ENCODE results near the gene CCDC171. TPM values are rescaled to one million over a fixed set of nuclear protein-coding genes. Genes with fewer than 3 reads are reported as not detected.

CCDC171 gene
- total RNA-seq, 2 experiments from 2014 or later = 10.4 to 18.2 TPM

GRCh38 chr9:15738011-15738410 is 185.2 kb downstream of the CCDC171 start:
- intact Hi-C loops (cut with micrococcal nuclease; ENCODE audit: unreplicated experiment) = no loop called here
- POLR2A ChIA-PET = no interaction called here
- CTCF ChIA-PET (ENCODE audit: unreplicated experiment) = no interaction called here

GRCh38 chr9:15741015-15741414 is 188.2 kb downstream of the CCDC171 start:
- intact Hi-C loops (cut with micrococcal nuclease; ENCODE audit: unreplicated experiment) = no loop called here
- Histone ChIP-seq H3K27ac (ENCODE audit: low read depth, low read length, poor library complexity, severe bottlenecking) (no peak overlapping the region), H3K4me3 (ENCODE audit: low read depth, low read length, poor library complexity, severe bottlenecking) (no peak overlapping the region), H3K36me3 (ENCODE audit: insufficient read depth, low read length) (no peaks in the 10 kb centered on the region), H4K20me1 (ENCODE audit: insufficient read depth, low read length) (no peaks in the 10 kb centered on the region), H2AFZ (ENCODE audit: low read length) (no peak overlapping the region), H3K4me2 (ENCODE audit: low read length) (no peak overlapping the region), H3K4me1 (ENCODE audit: insufficient read depth, low read length, poor library complexity, severe bottlenecking) (no peaks in the 10 kb centered on the region), H3K9me3 (ENCODE audit: low read length) (no peaks in the 10 kb centered on the region), H3K9me2 (ENCODE audit: insufficient read depth, low read length) (no peaks in the 10 kb centered on the region), H3K79me2 (ENCODE audit: insufficient read depth, low read depth, low read length) (no peaks in the 10 kb centered on the region)
- DNase-seq (ENCODE audit: low spot score) = no peak
- TF ChIP-seq EZH2phosphoT487 (IDR thresholded peaks at IDR 0.05; ENCODE audit: borderline replicate concordance, low read depth, low read length) = no peak
- no peak for TF ChIP-seq CTCF (conservative IDR thresholded peaks at IDR 0.05; ENCODE audit: low read length)
- POLR2A ChIA-PET = no interaction called here
- CTCF ChIA-PET (ENCODE audit: unreplicated experiment) = no interaction called here
- BruUV-seq (replicated peaks) = no TSS peak

More at GRCh38 chr9:15738011-15738410, 185.2 kb downstream of the CCDC171 start:
- Histone ChIP-seq H3K9me2 (ENCODE audit: insufficient read depth, low read length) (no peaks in the 10 kb centered on the region), H4K20me1 (ENCODE audit: insufficient read depth, low read length) (no peaks in the 10 kb centered on the region), H3K36me3 (ENCODE audit: insufficient read depth, low read length) (no peaks in the 10 kb centered on the region), H3K79me2 (ENCODE audit: insufficient read depth, low read depth, low read length) (no peaks in the 10 kb centered on the region), H3K4me1 (ENCODE audit: insufficient read depth, low read length, poor library complexity, severe bottlenecking) (no peaks in the 10 kb centered on the region), H3K4me3 (ENCODE audit: low read depth, low read length, poor library complexity, severe bottlenecking) (no peak overlapping the region), H3K27ac (ENCODE audit: low read depth, low read length, poor library complexity, severe bottlenecking) (no peak overlapping the region), H2AFZ (ENCODE audit: low read length) (no peak overlapping the region), H3K9me3 (ENCODE audit: low read length) (no peaks in the 10 kb centered on the region), H3K4me2 (ENCODE audit: low read length) (no peak overlapping the region)
- DNase-seq (ENCODE audit: low spot score) = no peak
- no peak for TF ChIP-seq EZH2phosphoT487 (IDR thresholded peaks at IDR 0.05; ENCODE audit: borderline replicate concordance, low read depth, low read length)
- no peak for TF ChIP-seq CTCF (conservative IDR thresholded peaks at IDR 0.05; ENCODE audit: low read length)
- no TSS peak for BruUV-seq (replicated peaks)

- Histone ChIP-seq H3K27ac (ENCODE audit: low read depth, low read length, poor library complexity, severe bottlenecking) (no peak overlapping the region), H3K79me2 (ENCODE audit: insufficient read depth, low read depth, low read length) (no peaks in the 10 kb centered on the region), H3K36me3 (ENCODE audit: insufficient read depth, low read length) (no peaks in the 10 kb centered on the region), H3K4me1 (ENCODE audit: insufficient read depth, low read length, poor library complexity, severe bottlenecking) (no peaks in the 10 kb centered on the region), H3K9me3 (ENCODE audit: low read length) (no peaks in the 10 kb centered on the region), H3K9me2 (ENCODE audit: insufficient read depth, low read length) (no peaks in the 10 kb centered on the region), H3K4me2 (ENCODE audit: low read length) (no peak overlapping the region), H4K20me1 (ENCODE audit: insufficient read depth, low read length) (no peaks in the 10 kb centered on the region), H2AFZ (ENCODE audit: low read length) (no peak overlapping the region), H3K4me3 (ENCODE audit: low read depth, low read length, poor library complexity, severe bottlenecking) (no peak overlapping the region)
- TF ChIP-seq CTCF (conservative IDR thresholded peaks at IDR 0.05; ENCODE audit: low read length) (no peak), EZH2phosphoT487 (IDR thresholded peaks at IDR 0.05; ENCODE audit: borderline replicate concordance, low read depth, low read length) (no peak)
- CTCF ChIA-PET (ENCODE audit: unreplicated experiment) = no interaction called here
- intact Hi-C loops (cut with micrococcal nuclease; ENCODE audit: unreplicated experiment) = no loop called here
- no peak for DNase-seq (ENCODE audit: low spot score)
- BruUV-seq (replicated peaks) = no TSS peak
- POLR2A ChIA-PET = no interaction called here
These were observed 190.7 kb downstream of the CCDC171 start for GRCh38 chr9:15743512-15743911.
